Measurements from ENCODE around the gene MBD3L2. TPM values are rescaled to one million over a fixed set of nuclear protein-coding genes. Genes with fewer than 3 reads are reported as not detected.

MBD3L2 gene
- total RNA-seq, 1 donor from 2014 or later: not detected

DNA sequence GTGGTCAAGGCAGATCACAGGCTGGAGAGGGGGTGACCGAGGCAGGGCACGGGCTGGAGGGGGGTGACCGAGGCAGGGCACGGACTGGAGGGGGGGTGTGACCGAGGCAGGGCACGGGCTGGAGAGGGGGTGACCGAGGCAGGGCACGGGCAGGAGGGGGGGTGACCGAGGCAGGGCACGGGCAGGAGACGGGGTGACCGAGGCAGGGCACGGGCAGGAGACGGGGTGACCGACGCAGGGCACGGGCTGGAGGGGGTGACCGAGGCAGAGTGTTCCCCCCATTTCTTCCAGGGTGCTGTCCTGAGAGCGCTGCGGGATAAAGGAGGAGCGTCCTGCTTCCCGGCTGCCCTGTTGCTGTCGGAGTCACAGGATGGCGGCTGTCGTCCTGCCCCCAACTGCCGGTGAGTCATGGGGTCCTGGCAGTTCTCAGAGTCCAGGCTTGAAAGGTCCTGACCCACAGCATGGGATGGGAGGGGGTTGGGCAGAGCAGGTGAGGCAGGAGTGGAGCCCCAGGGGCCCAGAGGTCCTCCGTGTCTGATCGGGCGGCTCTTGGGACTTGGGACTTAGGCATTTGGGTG, 25.7 kb downstream of the MBD3L2 start:
- Mint-ChIP-seq H3K9me3 (peaks cover 30% of the 10 kb centered on the region), H3K4me3 (no peak overlapping the region), H3K4me1 (peaks cover 4% of the 10 kb centered on the region), H3K27me3 (ENCODE audit: low read depth) (no peaks in the 10 kb centered on the region), H3K36me3 (peaks cover 66% of the 10 kb centered on the region), H3K27ac (no peak overlapping the region)
- no peak for DNase-seq (ENCODE audit: low spot score in 2 of 2, unreplicated experiment in 2 of 2)
- TF ChIP-seq, protein P1, sequence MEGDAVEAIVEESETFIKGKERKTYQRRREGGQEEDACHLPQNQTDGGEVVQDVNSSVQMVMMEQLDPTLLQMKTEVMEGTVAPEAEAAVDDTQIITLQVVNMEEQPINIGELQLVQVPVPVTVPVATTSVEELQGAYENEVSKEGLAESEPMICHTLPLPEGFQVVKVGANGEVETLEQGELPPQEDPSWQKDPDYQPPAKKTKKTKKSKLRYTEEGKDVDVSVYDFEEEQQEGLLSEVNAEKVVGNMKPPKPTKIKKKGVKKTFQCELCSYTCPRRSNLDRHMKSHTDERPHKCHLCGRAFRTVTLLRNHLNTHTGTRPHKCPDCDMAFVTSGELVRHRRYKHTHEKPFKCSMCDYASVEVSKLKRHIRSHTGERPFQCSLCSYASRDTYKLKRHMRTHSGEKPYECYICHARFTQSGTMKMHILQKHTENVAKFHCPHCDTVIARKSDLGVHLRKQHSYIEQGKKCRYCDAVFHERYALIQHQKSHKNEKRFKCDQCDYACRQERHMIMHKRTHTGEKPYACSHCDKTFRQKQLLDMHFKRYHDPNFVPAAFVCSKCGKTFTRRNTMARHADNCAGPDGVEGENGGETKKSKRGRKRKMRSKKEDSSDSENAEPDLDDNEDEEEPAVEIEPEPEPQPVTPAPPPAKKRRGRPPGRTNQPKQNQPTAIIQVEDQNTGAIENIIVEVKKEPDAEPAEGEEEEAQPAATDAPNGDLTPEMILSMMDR (IDR thresholded peaks at IDR 0.05; ENCODE audit: unreplicated experiment): no peak

DNA sequence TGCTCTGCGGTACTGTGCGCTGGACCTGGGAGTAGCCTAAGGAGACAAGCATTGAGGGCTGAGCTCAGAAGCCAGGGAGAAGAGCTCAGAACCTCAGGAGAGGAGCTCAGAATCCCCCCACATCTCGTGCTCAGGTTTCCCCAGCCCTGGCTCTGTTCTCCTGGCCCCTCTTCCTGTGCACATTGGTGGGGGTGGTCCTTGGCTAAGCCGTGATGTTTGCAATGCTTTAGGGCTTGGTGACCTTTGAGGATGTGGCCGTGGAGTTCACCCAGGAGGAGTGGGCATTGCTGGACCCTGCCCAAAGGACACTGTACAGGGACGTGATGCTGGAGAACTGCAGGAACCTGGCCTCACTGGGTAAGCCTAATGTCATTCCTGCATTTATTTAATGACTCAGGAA, 27.0 kb downstream of the MBD3L2 start:
- no peaks in the 10 kb centered on the region for H3K27me3 Mint-ChIP-seq (ENCODE audit: low read depth)
- H3K36me3 Mint-ChIP-seq: peaks cover 77% of the 10 kb centered on the region
- TF ChIP-seq, protein P1 (IDR thresholded peaks at IDR 0.05; ENCODE audit: unreplicated experiment): no peak
- no peak overlapping the region for H3K4me3 Mint-ChIP-seq
- no peak for DNase-seq (ENCODE audit: low spot score in 2 of 2, unreplicated experiment in 2 of 2)
- H3K27ac Mint-ChIP-seq: no peak overlapping the region
- H3K9me3 Mint-ChIP-seq: peaks cover 40% of the 10 kb centered on the region
- no peaks in the 10 kb centered on the region for H3K4me1 Mint-ChIP-seq

DNA sequence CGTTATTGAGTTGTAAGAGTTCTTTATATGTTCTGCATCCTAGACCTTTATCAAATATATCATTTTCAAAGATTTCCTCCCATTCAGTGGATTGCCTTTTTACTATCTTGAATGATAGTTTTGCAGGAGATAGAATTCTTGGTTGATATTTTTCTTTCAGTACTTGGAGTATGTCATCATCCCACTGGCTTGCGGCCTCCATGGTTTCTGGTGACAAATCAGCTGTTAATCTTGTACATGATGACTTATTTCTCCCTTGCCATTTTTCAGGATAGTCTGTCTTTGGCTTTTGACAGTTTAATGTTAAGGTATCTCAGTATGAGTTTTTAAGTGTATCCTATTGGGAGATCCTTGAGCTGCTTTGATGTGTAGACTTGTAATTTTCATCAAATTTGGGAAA, 28.9 kb downstream of the MBD3L2 start:
- Mint-ChIP-seq H3K4me3 (no peak overlapping the region), H3K4me1 (no peaks in the 10 kb centered on the region), H3K36me3 (peaks cover 86% of the 10 kb centered on the region), H3K27me3 (ENCODE audit: low read depth) (no peaks in the 10 kb centered on the region), H3K9me3 (peaks cover 51% of the 10 kb centered on the region), H3K27ac (no peak overlapping the region)
- DNase-seq (ENCODE audit: low spot score in 2 of 2, unreplicated experiment in 2 of 2): no peak
- TF ChIP-seq, protein P1 (IDR thresholded peaks at IDR 0.05; ENCODE audit: unreplicated experiment): no peak

- H3K9me3 Mint-ChIP-seq: peaks cover 54% of the 10 kb centered on the region
- no peak overlapping the region for H3K4me3 Mint-ChIP-seq
- no peak for DNase-seq (ENCODE audit: low spot score in 2 of 2, unreplicated experiment in 2 of 2)
- H3K4me1 Mint-ChIP-seq: no peaks in the 10 kb centered on the region
- peaks cover 79% of the 10 kb centered on the region for H3K36me3 Mint-ChIP-seq
- H3K27me3 Mint-ChIP-seq (ENCODE audit: low read depth): no peaks in the 10 kb centered on the region
- TF ChIP-seq, protein P1 (IDR thresholded peaks at IDR 0.05; ENCODE audit: unreplicated experiment): no peak
- no peak overlapping the region for H3K27ac Mint-ChIP-seq
Observed at GRCh38 chr19:7083076-7083956, 34.2 kb downstream of the MBD3L2 start.

DNA sequence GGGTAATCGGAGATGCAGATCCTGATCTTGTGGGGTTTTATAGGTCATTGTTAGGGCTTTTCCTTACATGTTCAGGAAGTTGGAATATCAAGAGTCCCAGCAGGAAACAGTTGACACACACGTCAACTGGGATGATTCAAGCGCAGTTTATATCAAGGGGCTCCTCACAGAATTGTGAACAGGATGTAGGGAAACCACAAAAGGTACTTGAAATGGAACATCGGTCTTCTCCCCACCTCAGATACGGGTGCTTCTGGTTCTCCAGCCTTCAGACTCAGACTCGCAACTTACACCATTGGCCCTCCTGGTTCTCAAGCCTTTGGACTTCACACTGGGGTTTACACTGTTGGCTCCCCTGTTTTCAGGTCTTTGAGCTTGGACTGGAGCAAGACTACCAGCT, 39.9 kb downstream of the MBD3L2 start:
- Mint-ChIP-seq H3K9me3 (peaks cover 50% of the 10 kb centered on the region), H3K27ac (no peak overlapping the region)
- no peak for DNase-seq (ENCODE audit: low spot score in 2 of 2, unreplicated experiment in 2 of 2)

More for the DNA sequence above, 39.9 kb downstream of the MBD3L2 start:
- Mint-ChIP-seq H3K4me1 (no peaks in the 10 kb centered on the region), H3K4me3 (no peak overlapping the region), H3K36me3 (peaks cover 68% of the 10 kb centered on the region), H3K27me3 (ENCODE audit: low read depth) (no peaks in the 10 kb centered on the region)
- TF ChIP-seq, protein P1 (IDR thresholded peaks at IDR 0.05; ENCODE audit: unreplicated experiment): no peak
